Activated CD4-positive, CD25-positive, alpha-beta regulatory T cell treated with anti-CD3 and anti-CD28 coated beads, Interleukin-2, amount 50 U/mL, for 24 hours (primary cell): ENCODE measurements around the gene CTSO.

ENCODE experiments used
- ATAC-seq, 2 donors: fragments of 150-1000 bp; cut with Tn5 transposase; one replicate each; pipeline ENCODE4 v1.10.0; 2021; ENCODE audit warnings: mild to moderate bottlenecking in 1 of 2, moderate library complexity in 1 of 2

The CTSO gene, protein sequence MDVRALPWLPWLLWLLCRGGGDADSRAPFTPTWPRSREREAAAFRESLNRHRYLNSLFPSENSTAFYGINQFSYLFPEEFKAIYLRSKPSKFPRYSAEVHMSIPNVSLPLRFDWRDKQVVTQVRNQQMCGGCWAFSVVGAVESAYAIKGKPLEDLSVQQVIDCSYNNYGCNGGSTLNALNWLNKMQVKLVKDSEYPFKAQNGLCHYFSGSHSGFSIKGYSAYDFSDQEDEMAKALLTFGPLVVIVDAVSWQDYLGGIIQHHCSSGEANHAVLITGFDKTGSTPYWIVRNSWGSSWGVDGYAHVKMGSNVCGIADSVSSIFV

DNA sequence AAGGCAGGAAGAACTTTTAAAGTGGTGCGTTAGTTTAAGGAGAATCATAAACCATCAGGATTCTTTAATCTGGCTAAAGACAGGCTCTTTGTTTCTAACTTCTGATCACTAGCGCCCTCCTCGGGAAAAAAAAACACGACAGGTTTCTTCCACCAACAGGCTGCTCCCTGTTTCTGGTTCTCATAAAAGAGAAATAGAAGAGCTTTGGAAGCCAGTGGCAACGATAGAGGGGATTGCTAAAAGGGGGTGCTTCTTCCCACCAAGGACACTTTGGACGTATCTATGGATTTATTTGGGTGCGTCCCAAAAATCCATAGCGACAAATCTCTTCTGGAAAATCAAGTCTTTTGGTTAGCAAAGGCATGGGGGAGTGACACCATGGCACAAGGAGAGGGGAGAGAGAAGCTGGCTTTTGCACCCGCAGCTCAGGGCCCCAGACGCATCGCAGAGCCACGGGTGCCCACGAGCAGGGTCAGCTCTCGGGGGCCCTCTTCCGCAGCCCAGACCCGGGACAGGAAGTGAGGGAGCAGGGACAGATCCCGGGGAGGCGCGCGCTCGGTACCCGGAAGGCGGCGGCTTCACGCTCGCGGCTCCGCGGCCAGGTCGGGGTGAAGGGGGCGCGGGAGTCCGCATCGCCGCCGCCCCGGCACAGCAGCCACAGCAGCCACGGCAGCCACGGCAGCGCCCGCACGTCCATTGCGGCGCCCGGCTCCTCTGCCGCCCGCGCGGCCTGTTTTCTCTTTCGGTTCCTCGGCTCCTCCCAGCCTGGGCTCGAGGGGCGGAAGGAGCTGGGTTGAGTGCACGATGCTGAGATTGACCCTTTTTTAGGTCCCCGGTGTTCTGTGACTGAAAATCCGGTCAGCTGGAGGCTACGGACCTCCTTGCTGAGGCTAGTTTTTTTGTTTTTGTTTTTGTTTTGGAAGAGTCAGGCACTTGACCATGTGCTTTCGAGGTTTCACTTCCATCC lies at the start of gene CTSO:
Gene CTSO (minus strand): TSS at position 716 of the 967 bp plus-strand sequence. CDS start 19 bp downstream, at position 697.
- ATAC-seq: peak; percentile 90 to 93

DNA sequence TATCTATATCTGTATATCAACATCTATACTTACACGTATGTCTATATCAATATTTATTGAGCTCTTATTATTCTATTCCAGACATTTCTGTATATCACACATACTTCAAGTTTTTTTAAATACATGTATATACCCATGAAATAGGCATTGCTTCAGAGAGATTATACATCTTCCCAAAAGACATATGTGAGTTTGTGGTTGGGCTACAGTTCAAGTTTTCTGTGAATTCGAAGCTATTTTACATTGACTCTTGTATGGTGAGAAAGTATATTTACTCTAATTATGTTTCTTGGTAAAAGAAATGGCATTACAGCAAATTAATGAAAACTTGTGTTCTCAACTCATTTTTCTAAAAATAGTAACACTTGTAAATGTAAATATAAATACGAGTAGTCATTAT lies 46.8 kb upstream of the CTSO start:
- no peak for ATAC-seq

GRCh38 chr4:155999725-156000124 lies 46.1 kb upstream of the CTSO start:
- ATAC-seq: no peak

DNA sequence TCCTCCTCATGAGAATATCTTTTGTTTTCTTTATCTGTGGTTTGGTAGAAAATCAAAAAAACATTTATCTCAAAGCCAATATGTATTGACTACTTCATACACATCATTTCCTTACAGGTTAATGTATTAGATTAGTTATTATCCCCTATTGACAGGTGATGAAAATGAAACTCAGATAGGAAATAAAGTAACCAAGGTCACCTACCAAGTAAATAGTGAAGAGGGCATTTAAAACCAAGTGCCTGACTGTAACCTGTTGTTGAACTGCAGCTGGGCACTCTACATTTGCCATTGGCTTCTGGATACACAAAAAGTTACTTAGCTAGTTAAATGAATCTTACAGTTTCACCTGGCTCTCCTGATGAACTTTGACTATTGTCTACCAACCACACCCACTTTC lies 41.4 kb upstream of the CTSO start:
- ATAC-seq: no peak

DNA sequence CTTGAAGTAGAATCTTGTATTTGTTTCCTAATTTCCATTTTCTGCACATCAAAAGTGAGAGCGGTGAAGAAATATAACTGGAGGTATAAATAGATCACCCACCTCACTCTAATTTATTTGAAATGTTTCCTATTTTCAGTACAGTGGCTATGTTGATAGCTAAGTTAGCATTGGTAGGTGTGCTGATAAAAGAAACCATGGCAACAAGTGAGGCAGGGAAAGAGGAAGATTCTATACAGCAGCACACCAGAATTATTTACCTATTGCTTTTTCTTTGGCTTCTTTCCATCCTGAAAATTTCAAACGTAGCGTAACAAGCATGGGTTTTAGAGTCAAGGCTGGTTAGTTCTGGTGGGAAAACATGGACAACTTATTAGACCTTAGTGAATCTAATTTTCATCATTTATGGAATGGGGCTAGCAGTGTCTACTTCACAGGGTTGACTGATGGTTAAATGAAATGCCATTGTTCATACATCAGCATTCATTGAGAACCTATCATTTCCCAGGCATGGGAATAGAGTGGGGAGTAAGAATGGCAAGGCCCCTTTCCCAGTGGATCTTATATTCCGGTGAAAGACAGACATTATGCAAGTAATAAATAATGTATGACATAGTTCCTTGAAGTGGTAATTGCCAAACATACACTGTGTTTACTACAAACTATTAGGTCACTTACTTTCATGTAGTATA lies 30.6 kb upstream of the CTSO start:
- ATAC-seq: no peak

DNA sequence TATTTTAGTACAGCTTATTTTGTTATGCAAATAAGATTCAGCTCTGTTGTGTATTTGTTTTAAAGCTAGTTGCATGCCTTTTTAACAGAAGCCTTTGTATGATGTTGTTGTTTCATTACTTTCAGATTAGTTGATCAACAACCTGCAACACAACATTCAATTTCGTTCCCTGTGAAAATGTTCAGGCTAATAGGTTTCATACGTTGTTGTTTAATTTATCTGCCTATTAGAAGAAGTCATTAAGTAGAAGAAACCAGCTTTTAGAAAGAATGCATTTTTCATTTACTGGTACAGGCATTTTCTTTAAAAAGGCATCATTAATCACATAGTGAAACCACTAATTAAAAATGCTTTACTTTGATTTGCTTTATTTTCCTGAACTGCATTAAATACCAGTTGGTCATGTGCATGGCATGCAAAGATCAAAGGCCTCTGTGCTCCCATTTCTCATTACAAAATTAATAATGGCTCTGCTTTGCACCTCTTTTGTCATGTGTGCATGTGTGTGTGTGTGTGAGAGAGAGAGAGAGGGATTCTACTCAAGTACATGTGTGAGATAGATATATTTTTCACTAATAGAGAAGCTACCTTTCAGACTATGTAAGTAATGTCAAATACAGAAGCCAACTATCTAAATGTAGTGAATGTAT lies 29.2 kb upstream of the CTSO start:
- ATAC-seq: no peak

DNA sequence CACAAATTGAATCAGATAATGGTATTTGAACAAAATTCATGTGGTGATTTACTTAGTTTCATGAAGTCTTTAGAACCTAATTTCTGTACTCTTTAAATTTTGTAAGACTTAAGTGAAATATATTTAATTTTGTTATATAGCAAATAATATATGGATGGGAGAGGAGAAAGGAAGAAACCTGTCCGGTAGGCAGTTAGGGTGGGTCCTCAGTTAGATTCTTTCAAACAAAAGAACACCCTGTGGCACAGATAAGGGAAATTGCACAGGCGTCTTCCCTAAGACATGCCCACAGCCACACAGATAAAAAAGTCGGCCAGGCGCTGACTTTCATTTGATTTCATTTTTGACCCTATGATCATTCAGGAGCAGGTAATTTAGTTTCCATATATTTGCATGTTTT lies 25.1 kb upstream of the CTSO start:
- no peak for ATAC-seq

- no peak for ATAC-seq
Observed at GRCh38 chr4:155975511-155975910, 21.8 kb upstream of the CTSO start.

GRCh38 chr4:155974996-155975395 lies 21.3 kb upstream of the CTSO start:
- no peak for ATAC-seq

DNA sequence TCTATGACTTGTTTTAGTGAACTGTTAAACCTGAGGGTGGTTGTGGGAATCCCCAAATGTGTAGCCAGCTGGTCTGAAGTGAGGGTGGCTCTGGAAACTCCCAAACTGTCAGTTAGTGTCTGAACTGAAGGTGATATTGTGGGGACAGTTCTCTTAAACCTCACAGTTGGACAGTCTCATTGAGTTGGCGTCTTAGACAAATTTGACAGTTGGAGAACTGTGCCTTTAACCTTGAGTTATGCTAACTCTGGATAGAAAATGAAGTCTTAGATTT lies 20.7 kb upstream of the CTSO start:
- ATAC-seq: peak in 1 of 2 donors; percentile 53

GRCh38 chr4:155973639-155974475 lies 20.2 kb upstream of the CTSO start:
- ATAC-seq: no peak

DNA sequence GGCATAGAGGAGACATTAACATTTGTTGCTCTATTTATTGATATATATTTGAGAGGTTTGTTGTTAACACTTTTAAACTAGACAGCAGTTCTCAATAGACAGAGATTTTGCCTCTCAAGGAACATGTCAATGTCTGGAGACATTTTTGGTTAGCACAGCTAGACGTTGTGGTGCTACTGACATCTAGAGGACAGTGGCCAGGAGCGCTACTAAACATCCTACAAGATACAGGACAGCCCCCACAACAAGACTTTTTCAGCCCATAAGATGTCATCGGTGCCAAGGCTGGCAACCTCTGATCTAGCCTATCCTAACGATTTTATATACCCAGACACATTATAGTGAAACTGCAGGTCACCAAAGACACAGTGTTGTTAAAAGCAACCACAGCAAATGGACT lies 18.4 kb upstream of the CTSO start:
- ATAC-seq: no peak

DNA sequence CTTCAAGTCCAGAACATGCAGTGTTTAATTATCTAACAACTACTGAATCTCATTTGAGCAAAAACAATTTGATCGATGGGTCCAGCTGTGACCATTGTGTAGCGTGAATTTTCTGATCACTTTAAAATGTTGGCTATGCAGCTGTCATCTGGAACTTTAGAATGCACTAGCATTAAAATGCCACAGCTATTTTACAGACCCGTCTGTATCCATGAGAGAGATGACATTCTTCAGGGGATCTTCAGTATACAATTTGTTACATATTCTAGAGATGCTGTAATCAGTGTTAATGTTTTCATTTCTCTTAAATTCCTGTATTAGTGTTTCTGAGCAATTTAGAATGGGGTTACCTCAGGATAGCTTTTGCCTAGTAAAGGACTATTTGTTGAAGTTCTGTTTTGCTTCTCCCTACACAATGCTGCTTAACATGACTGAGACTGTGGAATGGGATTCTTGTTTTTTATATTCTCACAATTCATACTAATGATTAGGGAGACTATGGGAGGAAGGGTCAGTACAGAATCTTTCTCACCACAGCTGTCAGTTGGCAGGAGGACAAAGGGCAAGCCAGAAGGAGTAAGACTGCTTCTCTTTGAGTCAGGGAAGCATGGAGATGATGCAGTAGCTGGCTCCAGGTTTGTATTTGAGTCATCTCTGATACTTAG lies 13.2 kb upstream of the CTSO start:
- ATAC-seq: no peak

- ATAC-seq: no peak
Observed at GRCh38 chr4:155966171-155966570, 12.5 kb upstream of the CTSO start.

DNA sequence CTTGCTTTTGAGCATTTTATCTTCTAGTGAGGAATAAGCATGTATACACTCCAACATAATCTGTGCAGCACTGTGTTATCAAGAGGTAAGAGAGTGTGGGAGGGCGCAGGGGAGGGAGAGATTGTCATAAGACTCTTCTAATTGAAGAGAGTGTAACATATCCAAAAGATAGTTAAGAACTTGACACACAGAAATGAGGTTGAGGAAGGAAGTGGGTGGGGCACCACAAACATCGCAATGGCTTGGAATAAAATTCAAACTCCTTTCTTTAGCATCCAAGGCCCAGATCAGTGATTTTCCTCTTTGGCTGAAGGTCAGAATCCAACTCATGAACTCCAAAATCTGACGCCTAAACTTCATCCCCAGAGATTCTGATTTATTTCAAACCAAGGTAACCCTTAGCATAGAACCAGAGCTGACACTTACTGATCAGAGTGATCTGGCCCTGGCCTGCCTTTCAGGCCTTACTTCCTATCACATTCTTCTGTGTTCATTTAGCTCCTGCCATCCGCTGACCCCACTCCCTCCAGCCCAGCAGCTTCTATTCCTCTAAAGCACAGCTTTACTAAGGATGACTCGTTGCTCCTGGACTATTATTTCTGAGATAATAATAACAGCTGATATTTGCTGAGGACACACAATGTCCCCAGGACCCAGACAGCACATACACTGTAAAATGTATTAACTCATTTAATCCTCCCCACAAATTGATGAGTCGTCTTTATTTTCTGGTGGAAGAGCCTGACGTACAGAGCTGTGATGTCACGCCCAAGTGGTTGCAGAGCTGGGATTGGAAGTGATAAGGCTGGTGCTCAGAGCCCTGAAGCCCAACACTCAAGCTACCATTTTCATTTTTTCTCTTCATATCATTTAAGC lies 10.6 kb upstream of the CTSO start:
- no peak for ATAC-seq

DNA sequence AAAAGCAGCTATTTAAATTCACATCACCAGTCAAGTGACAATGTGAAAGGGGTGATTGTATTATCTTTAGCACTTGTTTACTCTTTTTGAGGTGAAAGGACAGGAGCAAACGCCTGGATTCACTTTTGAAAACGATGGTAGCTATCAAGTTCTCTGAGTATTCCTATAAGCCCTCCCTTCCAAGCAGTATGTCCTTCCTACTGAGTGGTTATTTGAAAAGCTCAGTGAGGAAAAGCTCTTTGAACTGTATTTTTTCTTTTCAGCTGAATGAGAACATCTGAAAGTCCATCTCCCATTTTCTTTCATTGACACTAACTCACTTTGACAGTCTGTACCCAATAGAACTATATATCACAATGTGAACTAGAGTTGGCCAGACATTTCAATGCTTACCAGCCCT lies 9.1 kb upstream of the CTSO start:
- no peak for ATAC-seq

- ATAC-seq: no peak
Observed at GRCh38 chr4:155961575-155961974, 7.9 kb upstream of the CTSO start.

- no peak for ATAC-seq
Observed at GRCh38 chr4:155960522-155960921, 6.9 kb upstream of the CTSO start.

- ATAC-seq: no peak
Observed at GRCh38 chr4:155959417-155959816, 5.8 kb upstream of the CTSO start.

- no peak for ATAC-seq
Observed at GRCh38 chr4:155956461-155956860, 2.8 kb upstream of the CTSO start.
